Ishikawa (cell line): ENCODE data around the gene NBAS.

Experiments
- CEBPB ChIP-seq: IDR thresholded peaks from 2 replicates; pipeline ENCODE4 v1.6.1; 2012
- CREB1 ChIP-seq: IDR thresholded peaks from 2 replicates; pipeline ENCODE4 v1.6.1; 2012; ENCODE audit warnings: low read depth
- EGR1 ChIP-seq: IDR thresholded peaks from 2 replicates; pipeline ENCODE4 v1.6.1; 2012
- EP300 ChIP-seq: IDR thresholded peaks from 2 replicates; pipeline ENCODE4 v1.6.1; 2012; ENCODE audit warnings: borderline replicate concordance
- FOXM1 ChIP-seq: IDR thresholded peaks from 2 replicates; pipeline ENCODE4 v1.6.1; 2012; ENCODE audit warnings: low read depth, borderline replicate concordance
- MAX ChIP-seq: IDR thresholded peaks from 2 replicates; pipeline ENCODE4 v1.6.1; 2012
- NFIC ChIP-seq: IDR thresholded peaks from 2 replicates; pipeline ENCODE4 v1.6.1; 2012
- RAD21 ChIP-seq: IDR thresholded peaks from 2 replicates; pipeline ENCODE4 v1.6.1; 2012; ENCODE audit warnings: low read depth
- TAF1 ChIP-seq: IDR thresholded peaks from 2 replicates; pipeline ENCODE4 v1.6.1; 2012; ENCODE audit warnings: low read depth, mild to moderate bottlenecking
- TCF12 ChIP-seq: IDR thresholded peaks from 2 replicates; pipeline ENCODE4 v1.6.1; 2012; ENCODE audit warnings: low read depth
- TEAD4 ChIP-seq: IDR thresholded peaks from 2 replicates; pipeline ENCODE4 v1.6.1; 2012
- YY1 ChIP-seq: IDR thresholded peaks from 2 replicates; pipeline ENCODE4 v1.6.1; 2012; ENCODE audit warnings: low read depth
- ZBTB7A ChIP-seq: IDR thresholded peaks from 2 replicates; pipeline ENCODE4 v1.6.1; 2012; ENCODE audit warnings: low read depth
- TF ChIP-seq, protein P1 (sequence below): IDR thresholded peaks from 2 replicates; pipeline ENCODE4 v1.6.1; 2012
- TF ChIP-seq, protein P2 (sequence below): IDR thresholded peaks from 2 replicates; pipeline ENCODE4 v1.6.1; 2012; ENCODE audit warnings: low read depth, mild to moderate bottlenecking

NBAS gene

GRCh38 chr2:15399241-15399640 is 161.9 kb downstream of the NBAS start:
- TF ChIP-seq, protein P1, sequence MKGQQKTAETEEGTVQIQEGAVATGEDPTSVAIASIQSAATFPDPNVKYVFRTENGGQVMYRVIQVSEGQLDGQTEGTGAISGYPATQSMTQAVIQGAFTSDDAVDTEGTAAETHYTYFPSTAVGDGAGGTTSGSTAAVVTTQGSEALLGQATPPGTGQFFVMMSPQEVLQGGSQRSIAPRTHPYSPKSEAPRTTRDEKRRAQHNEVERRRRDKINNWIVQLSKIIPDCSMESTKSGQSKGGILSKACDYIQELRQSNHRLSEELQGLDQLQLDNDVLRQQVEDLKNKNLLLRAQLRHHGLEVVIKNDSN: no peak
- TF ChIP-seq TEAD4: no peak
- TF ChIP-seq FOXM1: no peak
- TF ChIP-seq MAX: no peak

DNA sequence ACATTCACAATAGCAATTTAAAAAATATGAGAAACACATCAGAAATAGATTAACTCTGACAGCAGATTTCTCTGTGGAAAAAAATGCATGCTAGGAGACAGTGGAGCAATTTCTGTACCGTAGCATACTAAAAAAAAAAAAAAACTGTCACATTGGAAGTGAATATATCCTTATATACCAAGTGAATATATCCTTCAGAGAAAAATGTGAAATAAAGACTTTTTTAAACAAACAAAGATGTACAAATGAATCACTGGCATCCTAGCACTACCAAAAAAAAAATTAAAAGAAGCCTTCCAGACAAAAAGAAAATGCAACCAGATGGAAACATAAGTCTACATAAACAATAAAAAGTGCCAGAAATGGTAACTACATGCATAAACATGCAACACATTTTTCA is 169.4 kb downstream of the NBAS start:
- TF ChIP-seq RAD21 (no peak), TEAD4 (no peak), TAF1 (no peak), EP300 (no peak), NFIC (no peak), YY1 (no peak), CREB1 (no peak), FOXM1 (no peak), TCF12 (no peak), CEBPB (no peak), MAX (no peak), ZBTB7A (no peak)
- TF ChIP-seq, protein P2, sequence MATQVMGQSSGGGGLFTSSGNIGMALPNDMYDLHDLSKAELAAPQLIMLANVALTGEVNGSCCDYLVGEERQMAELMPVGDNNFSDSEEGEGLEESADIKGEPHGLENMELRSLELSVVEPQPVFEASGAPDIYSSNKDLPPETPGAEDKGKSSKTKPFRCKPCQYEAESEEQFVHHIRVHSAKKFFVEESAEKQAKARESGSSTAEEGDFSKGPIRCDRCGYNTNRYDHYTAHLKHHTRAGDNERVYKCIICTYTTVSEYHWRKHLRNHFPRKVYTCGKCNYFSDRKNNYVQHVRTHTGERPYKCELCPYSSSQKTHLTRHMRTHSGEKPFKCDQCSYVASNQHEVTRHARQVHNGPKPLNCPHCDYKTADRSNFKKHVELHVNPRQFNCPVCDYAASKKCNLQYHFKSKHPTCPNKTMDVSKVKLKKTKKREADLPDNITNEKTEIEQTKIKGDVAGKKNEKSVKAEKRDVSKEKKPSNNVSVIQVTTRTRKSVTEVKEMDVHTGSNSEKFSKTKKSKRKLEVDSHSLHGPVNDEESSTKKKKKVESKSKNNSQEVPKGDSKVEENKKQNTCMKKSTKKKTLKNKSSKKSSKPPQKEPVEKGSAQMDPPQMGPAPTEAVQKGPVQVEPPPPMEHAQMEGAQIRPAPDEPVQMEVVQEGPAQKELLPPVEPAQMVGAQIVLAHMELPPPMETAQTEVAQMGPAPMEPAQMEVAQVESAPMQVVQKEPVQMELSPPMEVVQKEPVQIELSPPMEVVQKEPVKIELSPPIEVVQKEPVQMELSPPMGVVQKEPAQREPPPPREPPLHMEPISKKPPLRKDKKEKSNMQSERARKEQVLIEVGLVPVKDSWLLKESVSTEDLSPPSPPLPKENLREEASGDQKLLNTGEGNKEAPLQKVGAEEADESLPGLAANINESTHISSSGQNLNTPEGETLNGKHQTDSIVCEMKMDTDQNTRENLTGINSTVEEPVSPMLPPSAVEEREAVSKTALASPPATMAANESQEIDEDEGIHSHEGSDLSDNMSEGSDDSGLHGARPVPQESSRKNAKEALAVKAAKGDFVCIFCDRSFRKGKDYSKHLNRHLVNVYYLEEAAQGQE: no peak

DNA sequence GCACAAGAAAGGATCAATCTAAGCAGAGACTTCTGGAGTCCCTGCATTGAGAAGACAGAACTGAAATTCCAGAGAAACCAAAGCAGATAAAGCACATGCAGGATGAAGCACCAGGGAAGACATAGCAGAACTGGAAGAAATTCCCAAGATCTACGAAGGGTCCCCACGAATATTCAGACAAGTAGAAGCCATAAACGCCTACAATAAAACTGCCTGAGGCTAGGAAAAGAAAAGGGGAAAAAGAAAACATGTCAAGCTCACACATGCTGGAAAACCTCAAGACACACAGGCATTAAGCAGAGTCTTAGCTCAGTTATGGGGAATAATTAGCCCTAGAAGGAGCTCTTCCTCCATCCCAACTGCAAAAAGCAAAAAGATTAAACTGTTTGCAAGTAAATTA is 171.2 kb downstream of the NBAS start:
- no peak for TF ChIP-seq EGR1
- TF ChIP-seq, protein P1: no peak
- no peak for TF ChIP-seq CEBPB
- no peak for TF ChIP-seq EP300
- no peak for TF ChIP-seq TAF1
- TF ChIP-seq FOXM1: no peak
- no peak for TF ChIP-seq TEAD4
- no peak for TF ChIP-seq TCF12
- no peak for TF ChIP-seq NFIC
- TF ChIP-seq MAX: no peak
- TF ChIP-seq RAD21: no peak
- no peak for TF ChIP-seq YY1

DNA sequence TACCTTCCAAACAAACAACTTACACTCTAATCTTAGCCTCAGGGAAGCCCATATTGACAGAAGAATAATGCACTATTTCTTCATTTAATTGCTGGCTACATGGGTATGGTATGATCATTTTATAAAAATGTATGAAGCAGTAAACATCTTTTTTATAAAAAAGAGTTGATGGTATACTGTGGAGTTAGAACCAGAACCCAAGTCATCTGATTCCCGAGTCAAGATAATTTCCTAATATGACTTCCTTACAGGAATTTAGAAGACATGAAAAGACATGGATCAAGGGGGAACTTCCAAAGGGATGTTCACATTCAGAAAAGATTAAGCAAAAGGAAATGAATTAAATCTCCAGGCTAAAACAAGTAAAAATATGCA is 171.8 kb downstream of the NBAS start:
- TF ChIP-seq EP300 (no peak), EGR1 (no peak), ZBTB7A (no peak), NFIC (no peak), RAD21 (no peak), TAF1 (no peak), MAX (no peak), CREB1 (no peak), FOXM1 (no peak), CEBPB (no peak), TCF12 (no peak), TEAD4 (no peak), YY1 (no peak)
- TF ChIP-seq, protein P2: no peak
- TF ChIP-seq, protein P1: no peak

DNA sequence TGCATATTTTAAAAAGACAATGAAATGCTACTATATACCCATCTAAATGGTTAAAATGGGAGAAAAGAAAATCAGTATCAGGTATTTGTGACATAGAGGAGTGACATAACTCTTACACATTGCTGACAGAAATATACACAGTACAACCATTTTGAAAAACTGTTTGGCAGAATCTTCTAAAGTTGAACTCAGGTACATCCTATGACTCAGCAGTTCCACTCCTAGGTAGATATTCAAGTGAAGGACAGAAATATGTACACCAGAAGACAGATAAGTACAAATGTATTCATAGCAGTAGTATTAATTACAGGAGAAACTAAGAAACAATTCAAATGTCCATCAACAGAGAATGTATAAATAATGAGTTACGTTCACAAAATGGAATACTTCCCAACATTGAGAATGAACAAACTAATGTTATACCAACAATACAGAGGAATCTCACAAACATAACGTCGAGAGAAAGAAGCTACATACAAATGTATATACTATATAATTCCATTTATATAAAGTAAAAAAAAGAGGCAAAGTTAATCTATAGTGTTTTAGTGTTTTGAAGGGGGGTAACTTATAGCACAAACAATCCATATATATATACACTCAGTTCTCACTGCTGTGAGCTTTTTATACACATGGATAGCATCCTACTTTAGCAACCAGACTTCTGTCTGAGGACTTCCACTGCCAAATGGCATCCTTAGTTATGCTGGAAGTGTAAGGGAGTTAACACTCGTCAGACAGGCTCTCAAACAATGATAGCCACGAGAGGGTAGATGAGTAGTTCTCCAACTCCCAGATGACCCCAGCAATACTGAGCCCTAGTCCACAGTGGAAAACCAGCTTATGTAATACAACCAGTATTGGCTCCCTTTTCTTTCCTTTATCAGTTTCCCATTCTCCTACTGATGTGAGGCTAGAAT is 172.5 kb downstream of the NBAS start:
- no peak for TF ChIP-seq CREB1
- no peak for TF ChIP-seq TEAD4
- TF ChIP-seq EGR1: no peak
- TF ChIP-seq TCF12: no peak
- TF ChIP-seq FOXM1: no peak
- no peak for TF ChIP-seq CEBPB
- no peak for TF ChIP-seq EP300
- no peak for TF ChIP-seq ZBTB7A
- no peak for TF ChIP-seq TAF1
- TF ChIP-seq YY1: no peak
- TF ChIP-seq, protein P2: no peak
- TF ChIP-seq, protein P1: no peak
- TF ChIP-seq NFIC: no peak
- no peak for TF ChIP-seq RAD21
- no peak for TF ChIP-seq MAX
